Measurements from ENCODE around the gene PTPRR.
A peak's percentile ranks its signal among the peaks of the same experiment; 100 is the strongest.

Gene PTPRR

GRCh38 chr12:70695361-70696023 lies 225.0 kb downstream of the PTPRR start:
- no peak for DNase-seq (ENCODE audit: low spot score)

- peak; percentile 32 for DNase-seq (ENCODE audit: low spot score)
These were observed 227.8 kb downstream of the PTPRR start for GRCh38 chr12:70692681-70693288.

DNA sequence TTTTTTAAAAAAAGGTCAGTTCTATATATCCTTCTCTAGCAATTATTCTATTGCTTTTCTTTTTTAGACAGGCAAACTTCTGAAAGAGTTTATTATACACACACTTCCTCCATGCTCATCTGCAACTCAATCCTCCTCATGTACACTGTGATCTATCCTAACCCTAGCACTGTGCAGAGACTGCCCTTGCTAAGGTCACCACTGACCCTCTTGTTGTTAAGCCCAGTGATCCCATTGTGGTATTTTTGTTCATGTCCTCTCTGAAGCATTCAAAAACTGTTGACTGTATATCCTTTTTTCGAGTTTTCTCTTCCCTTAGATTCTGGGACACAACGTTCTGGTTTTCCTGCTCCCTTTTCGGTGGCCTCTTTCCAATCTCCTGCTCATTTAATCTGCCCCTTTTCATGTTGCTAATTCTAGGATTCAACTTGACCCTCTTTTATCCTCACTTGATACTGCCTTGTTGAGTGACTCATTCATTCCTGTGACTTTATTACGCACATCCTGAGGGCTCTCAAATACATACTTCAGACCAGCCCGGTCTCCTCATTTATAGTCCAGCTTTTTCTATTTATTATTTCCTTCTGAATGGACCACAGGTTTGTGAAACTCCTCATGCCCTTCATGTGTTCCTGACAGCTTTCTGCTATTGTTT lies 229.4 kb downstream of the PTPRR start:
- DNase-seq (ENCODE audit: low spot score), result peak; percentile 4

DNA sequence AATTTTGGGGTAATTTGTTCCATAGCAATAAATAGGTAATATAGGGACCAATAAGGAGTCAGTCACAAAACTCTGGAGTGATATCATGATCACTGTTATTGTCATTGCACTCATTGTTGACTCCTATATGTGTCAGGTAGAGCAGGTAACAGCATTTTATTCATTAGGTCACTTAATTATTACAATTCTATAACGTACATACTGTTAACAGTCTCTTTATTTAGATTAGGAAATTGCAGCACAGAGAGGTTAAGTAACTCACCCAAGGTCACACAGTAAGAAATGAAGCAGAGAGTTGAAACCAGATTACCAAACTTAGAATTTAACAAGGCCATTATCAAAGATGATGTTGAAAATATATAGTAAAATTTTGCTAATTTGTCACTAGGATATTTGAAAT lies 233.6 kb downstream of the PTPRR start:
- no peak for DNase-seq (ENCODE audit: low spot score)

DNA sequence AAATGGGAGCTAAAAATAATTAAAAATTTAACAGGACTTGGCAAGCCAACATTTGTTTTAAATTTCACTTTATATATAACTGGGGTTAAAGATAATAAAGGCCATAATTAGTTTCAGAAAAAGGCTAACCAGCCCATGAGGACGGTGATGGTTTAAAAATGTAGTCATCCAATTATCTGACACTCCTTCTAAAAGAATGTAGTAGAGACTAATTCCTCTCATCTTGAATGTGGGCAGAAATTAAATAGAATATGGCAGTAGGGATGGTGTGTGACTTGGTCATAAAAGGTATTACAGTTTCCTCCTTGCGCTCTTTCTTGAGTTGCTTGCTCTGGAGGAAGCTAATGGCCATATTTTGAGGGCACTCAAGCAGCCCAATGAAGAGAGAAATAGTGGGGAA lies 234.2 kb downstream of the PTPRR start:
- no peak for DNase-seq (ENCODE audit: low spot score)

GRCh38 chr12:70683976-70684375 lies 236.6 kb downstream of the PTPRR start:
- DNase-seq (ENCODE audit: low spot score), result no peak

DNA sequence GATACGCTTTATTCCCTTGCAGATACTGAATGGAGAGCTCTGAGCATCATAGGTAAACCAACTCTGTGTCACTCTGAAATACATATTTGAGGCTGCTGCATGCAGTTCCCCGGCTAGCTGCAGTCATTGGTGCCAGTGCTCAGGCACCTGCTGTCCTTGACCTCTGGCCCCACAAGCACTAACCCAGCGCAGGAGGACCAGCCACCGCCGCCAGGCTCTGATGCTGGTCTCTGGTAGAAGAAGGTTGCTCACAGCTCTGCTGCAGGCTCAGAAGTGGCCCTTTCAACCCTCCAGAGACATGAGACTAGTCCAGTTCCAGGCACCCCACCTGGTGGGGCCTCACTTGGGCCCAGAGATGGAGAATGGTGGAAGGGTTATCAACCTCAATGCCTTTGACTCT lies 248.8 kb downstream of the PTPRR start:
- no peak for DNase-seq (ENCODE audit: low spot score)

GRCh38 chr12:70670948-70671347 lies 249.6 kb downstream of the PTPRR start:
- DNase-seq (ENCODE audit: low spot score), result no peak

DNA sequence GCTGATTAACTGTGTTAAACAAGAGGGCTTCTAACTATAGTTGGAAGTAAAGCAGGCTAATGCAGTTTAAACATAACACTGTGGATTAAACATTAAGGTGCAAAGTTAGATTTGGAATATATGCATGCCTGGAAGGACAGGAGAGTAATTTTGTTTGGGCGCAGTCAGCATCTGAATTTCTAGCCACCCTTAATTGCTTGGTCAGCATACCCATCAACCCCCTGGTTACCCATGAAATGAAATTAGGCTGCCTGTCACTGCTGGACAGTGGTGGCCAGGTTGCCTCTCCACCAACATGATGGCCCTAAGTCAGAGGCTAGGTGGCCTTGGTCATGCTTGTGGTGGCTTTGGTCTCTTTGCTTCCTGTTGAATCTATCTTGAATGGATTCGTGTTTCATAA lies 253.3 kb downstream of the PTPRR start:
- no peak for DNase-seq (ENCODE audit: low spot score)

- DNase-seq (ENCODE audit: low spot score), result no peak
These were observed 254.2 kb downstream of the PTPRR start for GRCh38 chr12:70666364-70666763.

DNA sequence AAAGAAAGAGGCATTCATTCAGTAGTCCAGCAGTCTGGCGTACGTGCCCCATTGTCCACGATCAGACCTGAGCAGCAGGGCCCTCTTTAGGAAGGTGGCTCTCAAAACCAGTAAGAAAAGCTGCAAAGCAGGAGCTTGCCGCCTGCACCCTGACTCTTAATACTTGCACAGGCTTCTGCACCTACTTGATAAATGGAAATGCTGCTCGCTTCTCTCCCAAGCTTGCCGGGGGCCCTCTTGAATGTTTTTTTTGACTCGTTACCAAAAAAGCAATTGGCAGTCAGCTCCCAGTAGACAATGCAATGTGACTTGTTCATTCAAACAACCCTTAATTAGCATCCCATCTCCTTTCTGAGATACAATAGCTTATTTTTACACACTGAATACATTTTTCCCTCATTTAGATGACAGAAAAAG lies 256.1 kb downstream of the PTPRR start:
- no peak for DNase-seq (ENCODE audit: low spot score)

- DNase-seq (ENCODE audit: low spot score), result no peak
These were observed 256.7 kb downstream of the PTPRR start for GRCh38 chr12:70663838-70664237.

DNA sequence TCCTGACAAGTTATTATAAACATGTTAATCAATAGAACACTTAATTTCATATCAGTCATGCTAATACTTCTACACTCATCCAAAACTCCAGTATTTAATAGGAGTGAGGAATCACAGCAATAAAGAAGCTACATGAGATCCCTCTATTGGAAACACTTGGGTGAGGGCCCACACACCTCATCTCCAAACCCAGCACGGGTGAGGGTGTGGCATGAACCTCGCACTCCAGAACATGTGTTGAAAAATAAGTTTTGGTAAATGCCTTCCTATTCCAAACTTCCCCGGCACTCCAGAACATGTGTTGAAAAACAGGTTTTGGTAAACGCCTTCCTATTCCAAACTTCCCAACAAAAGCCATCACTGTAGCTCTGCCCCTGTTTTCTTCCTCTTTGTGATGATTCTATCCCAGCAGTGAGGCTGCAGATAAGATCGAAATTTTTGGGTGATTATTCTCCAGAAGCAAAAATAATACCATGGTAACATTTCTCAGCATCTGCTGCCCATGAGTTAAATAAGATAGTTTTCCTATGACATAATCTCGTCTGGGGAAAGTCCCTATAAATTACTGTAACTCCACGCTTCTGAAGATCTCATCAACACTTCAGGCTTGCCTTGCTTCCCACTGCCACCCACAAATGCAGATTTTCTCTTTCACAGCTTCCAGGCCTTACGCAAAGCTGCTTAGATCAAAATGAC lies 258.9 kb downstream of the PTPRR start:
- DNase-seq (ENCODE audit: low spot score), result peak; percentile 86

DNA sequence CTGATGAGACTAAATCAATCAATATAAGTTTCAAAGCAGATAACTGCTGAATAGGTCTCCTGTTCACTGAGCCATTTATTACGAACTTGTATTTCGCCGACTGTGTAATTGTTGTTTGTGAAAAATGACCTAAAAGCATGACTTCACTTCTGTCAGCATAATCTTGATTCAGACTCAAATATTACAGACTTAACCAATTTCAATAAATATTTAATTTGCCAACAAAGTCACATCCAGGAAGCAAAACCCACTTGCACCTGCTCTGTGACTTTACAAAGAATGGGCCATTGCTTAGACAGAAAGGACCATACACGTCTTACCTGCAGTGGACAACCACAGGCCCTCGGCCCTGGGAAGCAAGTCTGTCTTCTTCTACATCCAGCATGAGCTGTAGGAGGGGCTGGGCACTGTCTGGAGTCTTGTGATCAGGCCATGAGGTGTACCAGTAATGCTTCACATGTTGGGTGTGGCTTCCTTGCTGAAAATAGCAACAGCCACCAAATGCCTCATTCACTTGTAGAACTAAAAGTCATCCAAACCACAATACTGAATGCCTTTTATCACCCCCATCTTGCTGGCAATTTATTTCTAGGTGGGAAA lies 259.8 kb downstream of the PTPRR start:
- DNase-seq (ENCODE audit: low spot score), result peak; percentile 92

DNA sequence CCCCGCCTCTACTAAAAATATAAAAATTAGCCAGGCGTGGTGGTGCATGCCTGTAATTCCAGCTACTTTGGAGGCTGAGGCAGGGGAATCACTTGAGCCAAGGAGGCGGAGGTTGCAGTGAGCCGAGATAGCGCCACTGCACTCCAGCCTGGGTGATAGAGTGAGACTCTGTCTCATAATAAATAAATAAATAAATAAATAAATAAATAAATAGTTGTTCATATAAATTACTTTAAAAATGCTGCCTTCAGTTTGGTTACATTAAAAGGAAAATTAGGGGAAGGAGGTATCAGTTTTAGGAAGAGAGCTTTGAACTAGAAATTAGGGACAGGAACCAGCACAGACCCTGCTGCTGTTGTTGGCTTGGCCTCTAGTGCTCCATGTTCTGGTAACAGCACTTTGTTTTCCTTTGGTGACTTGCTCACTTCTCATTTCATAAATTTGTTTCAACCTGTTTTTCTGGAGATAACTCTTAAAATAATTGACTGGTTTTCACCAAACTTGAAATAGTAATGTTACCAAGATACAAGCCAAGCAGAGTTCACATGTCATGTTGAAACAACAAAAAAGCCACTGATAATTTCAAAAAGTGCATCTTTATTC lies 260.4 kb downstream of the PTPRR start:
- no peak for DNase-seq (ENCODE audit: low spot score)

DNA sequence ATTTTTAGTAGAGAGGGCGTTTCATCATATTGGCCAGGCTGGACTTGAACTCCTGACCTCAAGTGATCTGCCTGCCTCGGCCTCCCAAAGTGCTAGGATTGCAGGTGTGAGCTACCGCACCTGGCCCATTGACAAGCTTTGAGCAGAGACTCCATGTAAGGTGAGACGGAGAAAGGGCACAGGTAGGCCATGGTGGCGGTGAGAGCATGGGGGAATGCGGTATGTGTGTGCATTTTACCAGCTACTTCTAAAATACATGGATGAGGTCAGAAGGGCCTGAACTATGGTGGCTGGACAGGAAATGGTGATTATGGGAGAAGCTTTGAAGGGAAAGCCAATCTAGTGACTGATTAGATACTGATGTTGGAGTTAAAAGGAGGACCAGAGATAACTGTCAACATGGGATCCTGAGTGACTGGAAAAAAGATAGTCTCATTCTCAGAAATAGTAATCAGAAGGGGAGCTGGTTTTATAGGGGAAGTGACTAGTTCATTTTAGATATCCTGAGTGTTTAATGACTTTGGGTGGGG lies 261.4 kb downstream of the PTPRR start:
- DNase-seq (ENCODE audit: low spot score), result no peak

GRCh38 chr12:70657616-70658286 lies 262.8 kb downstream of the PTPRR start:
- DNase-seq (ENCODE audit: low spot score), result no peak

GRCh38 chr12:70652451-70652850 lies 268.1 kb downstream of the PTPRR start:
- no peak for DNase-seq (ENCODE audit: low spot score)

GRCh38 chr12:70648831-70649230 lies 271.7 kb downstream of the PTPRR start:
- peak; percentile 49 for DNase-seq (ENCODE audit: low spot score)

DNA sequence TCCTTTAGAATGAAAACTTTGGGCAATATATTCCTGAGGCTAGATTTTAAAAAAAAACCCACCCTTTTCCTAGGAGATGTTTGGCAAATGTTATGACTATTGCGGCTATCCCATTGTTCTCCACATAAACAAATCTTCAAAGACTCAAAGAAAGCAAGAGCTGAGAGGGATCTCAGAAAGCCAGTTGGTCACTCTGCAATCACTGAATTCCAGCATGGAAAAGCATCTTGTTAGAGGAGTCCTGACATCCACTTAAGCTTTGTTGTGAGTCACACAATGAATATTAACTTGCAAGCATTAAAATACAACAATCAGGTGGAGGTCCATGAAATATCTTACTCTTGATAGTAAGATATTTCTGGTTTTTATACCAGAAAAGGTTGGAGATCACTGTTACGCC lies 272.3 kb downstream of the PTPRR start:
- peak; percentile 48 for DNase-seq (ENCODE audit: low spot score)

DNA sequence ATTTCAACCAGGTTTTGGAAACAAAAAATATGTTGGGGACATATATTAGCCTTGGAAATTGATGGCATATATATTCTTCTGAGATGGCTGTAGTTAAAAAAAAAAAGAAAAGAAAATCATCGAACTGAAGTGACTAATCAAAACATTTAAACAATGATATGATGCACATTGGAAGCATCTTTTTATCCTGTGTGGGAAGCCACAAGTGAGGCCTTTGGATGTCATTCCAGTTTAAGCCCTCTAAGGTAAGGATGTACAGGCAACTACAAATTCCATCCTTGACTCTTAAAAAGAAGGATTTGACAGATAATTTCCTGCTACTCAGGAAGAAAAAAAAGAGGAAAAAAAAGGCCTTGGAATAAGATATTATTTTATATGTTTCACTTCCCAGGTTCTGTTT lies 273.7 kb downstream of the PTPRR start:
- DNase-seq (ENCODE audit: low spot score), result peak; percentile 75

All from kidney tubule cell (primary cell).